Urinary bladder (tissue), 4 donors: Measurements from ENCODE around the gene RPL27A. TPM values are rescaled to one million over a fixed set of nuclear protein-coding genes. Genes with fewer than 3 reads are reported as not detected.
"Not testable (repeated sequence)": the region's sequence is repeated elsewhere in the genome, so short reads cannot be mapped to it uniquely, and the experiment has no call there.

Experiments used
- DNase-seq: peaks from one replicate; pipeline ENCODE4 v3.0.0-alpha.2; 2015; ENCODE audit errors: extremely low spot score
- H3K27ac ChIP-seq: one replicate; pipeline ENCODE4 v1.5.1; 2013; ENCODE audit warnings: low read depth, mild to moderate bottlenecking, moderate library complexity
- H3K36me3 ChIP-seq: one replicate; pipeline ENCODE4 v1.6.1; 2013; ENCODE audit warnings: mild to moderate bottlenecking, moderate library complexity; ENCODE audit not compliant: insufficient read depth
- H3K4me1 ChIP-seq: one replicate; pipeline ENCODE4 v1.6.1; 2013; ENCODE audit warnings: mild to moderate bottlenecking, moderate library complexity; ENCODE audit not compliant: insufficient read depth
- H3K4me3 ChIP-seq: one replicate; pipeline ENCODE4 v1.5.1; 2013; ENCODE audit warnings: low read depth, low read length
- WGBS: extraction: QIAGEN DNeasy Blood & Tissue Kit; methylation state at CpG from one replicate; pipeline ENCODE4 v1.1.7; 2013; 5-methylcytosine and 5-hydroxymethylcytosine counted together
- polyA plus RNA-seq: library from polyadenylated mRNA; stranded (reverse); fragments of 200-250 nt; gene quantifications from one replicate; pipeline ENCODE4 v1.2.3, GENCODE V29; 2013
- total RNA-seq: library from RNA; depleted of rRNA; stranded (reverse); fragments of >200 nt; gene quantifications from one replicate; pipeline ENCODE4 v1.2.3, GENCODE V29; 2014
- donor health status: healthy with polysubstance abuse.
- donor health status: healthy.

The RPL27A gene
- total and polyA plus RNA-seq, 2 donors, result 674 to 2,792 TPM

DNA sequence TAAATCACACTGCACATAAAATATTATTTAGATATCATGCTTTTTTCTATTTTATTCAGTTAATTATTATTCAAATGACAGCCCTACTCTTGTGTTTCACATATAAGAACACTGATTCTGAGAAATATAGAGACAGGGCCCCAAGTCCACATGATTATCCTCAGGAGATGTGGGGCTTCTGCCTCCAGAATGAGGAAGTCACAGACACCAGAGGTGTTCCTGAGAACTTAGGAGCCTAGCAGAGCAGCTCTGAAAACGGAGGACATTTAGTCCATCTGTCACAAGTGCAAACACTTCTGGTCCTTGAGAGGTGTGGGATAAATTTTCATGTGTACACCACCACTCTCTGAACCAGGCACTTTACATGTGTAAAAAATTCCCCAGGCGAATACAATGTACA lies 26.3 kb upstream of the RPL27A start:
- H3K27ac ChIP-seq, result no peak overlapping the region
- WGBS, result 84% methylated on average over 2 of the region's 2 CpGs

DNA sequence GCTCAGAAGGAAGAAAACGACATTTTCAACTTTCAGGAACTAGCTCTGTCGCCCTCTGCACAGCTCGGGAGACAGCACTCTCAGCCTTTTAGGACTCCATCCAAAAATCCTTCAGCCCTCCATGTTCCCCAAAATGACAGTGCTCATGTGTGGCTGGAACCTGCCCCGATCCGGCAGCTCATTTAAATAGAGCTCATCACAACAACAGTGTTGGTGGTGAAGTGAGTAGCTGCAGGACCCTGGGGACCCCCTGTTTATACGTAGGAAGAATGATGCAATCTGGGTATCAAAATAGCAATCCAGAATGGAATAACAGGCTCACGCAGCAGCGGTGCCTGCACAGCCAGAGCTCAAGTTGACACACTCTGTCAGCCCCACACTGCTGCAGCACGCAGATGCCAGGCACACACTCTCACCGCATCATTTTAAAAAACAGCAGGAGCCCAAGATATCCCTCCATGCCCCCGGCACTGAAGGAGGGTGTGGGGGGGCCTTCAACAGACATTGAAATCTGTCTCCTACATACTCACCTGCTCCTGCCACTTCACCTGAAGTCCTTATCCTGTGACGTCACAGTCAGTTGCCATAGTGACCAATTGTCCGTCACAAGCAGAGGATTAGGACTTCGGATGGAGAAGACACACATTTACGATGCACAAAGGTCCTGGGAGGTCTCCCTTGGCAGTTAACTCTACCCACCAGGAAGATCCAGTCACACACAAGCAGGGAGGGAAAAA lies 24.1 kb upstream of the RPL27A start:
- Histone ChIP-seq H3K4me1 (no peaks in the 10 kb centered on the region), H3K4me3 (no peak overlapping the region), H3K27ac (no peak overlapping the region), H3K36me3 (no peaks in the 10 kb centered on the region)
- DNase-seq, result no peak
- WGBS, result 54% methylated on average over 15 of the region's 15 CpGs

More for the DNA sequence above, 26.3 kb upstream of the RPL27A start:
- Histone ChIP-seq H3K4me1 (no peaks in the 10 kb centered on the region), H3K36me3 (no peaks in the 10 kb centered on the region), H3K4me3 (no peak overlapping the region)
- DNase-seq, result no peak

DNA sequence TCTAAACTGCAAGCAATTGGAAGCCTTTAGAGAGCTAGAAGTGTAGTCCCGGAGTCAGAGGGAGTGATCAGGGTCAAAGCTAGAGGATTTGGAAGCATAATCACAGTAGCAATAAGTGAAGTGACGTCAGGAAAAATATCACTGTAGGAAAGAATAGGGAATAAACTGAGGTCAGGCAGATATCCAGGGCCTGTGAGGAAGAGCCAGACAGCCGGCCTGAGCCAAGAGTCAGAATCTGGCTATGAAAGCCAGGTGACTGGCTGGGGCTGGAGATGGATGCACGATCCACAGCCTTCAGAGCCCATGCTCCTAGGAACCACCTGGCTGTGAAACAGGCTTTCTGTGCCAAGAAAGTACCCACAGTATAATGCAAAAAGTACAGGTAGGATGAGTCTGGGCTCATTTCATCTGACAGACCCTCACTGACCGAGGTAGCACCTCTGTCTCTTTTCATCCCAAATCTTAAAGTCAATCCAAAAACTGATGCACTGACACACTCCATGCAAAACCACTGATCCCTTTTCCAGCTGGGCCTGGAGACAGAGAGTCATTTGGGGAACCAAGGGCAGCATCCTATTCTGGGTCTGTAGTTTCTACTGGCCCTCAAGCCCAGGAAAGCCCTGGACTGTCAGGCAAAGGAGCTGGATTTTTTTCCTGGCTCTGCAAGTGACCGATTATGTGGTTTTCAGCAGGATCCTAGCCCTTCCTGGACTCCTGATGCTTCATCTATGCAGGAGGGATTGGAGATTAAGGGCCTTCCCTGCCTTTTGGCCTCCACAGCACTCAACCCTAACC lies 21.4 kb upstream of the RPL27A start:
- H3K4me3 ChIP-seq, result no peak overlapping the region
- H3K4me1 ChIP-seq, result no peaks in the 10 kb centered on the region
- H3K27ac ChIP-seq, result no peak overlapping the region
- 81% methylated on average over 6 of the region's 6 CpGs for WGBS
- H3K36me3 ChIP-seq, result no peaks in the 10 kb centered on the region
- DNase-seq, result no peak

DNA sequence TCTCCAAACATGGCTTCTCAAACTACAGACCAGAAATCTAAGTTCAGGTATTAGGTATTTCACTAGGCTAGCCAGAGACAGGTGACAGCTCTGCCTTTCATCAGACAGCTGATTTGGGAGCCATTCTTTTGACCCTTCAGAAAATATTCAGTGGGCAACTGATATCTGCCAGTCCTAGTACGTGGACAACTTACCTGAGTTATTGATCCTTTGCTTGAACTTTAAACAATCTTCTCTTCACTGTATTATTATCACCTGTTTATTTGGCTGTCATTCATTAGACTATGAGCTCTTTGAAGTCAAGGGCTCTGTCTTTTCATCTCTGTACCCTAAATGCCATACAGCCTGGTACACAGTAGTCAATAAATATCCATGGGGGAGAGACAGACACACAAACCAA lies 17.4 kb upstream of the RPL27A start:
- WGBS, result 90% methylated on average over 1 of the region's 1 CpG
- Histone ChIP-seq H3K4me1 (no peaks in the 10 kb centered on the region), H3K27ac (no peak overlapping the region), H3K36me3 (no peaks in the 10 kb centered on the region), H3K4me3 (no peak overlapping the region)
- DNase-seq, result no peak

DNA sequence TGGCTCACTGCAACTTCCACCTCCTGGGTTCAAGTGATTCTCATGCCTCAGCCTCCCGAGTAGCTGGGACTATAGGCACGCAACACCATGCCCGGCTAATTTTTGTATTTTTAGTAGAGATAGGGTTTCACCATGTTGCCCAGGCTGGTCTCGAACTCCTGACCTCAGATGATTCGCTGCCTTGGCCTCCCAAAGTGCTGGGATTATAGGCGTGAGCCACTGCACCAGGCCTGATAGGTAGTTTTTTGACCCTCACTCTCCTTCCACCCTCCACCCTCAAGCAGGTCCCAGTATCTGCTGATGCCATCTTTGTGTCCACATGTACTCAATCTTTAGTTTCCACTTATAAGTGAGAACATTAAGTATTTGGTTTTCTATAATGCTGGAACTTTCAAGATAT lies 12.5 kb upstream of the RPL27A start:
- not testable (repeated sequence) for H3K4me3 ChIP-seq, H3K36me3 ChIP-seq, H3K4me1 ChIP-seq, H3K27ac ChIP-seq, DNase-seq
- 96% methylated on average over 6 of the region's 6 CpGs for WGBS

DNA sequence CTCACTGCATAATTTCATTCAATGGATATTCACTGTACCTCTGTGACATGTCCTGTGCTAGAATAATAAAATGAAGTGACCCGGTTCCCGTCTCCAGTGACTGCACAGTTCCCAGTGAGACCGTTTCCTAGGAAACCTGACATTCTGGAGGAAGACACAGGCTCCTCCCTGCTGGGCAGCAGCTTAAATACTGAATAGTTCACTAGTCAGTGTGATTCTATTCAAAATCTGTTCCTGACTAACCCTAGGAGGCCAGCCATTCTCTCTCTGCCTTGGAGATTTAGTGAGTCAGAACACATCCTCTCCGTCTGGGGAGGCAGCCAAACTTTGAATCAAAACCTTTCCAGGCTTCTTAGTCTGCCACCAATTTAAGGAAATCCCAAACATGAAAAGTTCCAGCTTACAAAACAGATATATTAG lies 11.4 kb upstream of the RPL27A start:
- Histone ChIP-seq H3K36me3 (no peaks in the 10 kb centered on the region), H3K4me3 (no peak overlapping the region), H3K4me1 (no peaks in the 10 kb centered on the region), H3K27ac (peak overlapping the region; percentile 23)
- 16% methylated on average over 4 of the region's 4 CpGs for WGBS
- DNase-seq, result peak; percentile 51

DNA sequence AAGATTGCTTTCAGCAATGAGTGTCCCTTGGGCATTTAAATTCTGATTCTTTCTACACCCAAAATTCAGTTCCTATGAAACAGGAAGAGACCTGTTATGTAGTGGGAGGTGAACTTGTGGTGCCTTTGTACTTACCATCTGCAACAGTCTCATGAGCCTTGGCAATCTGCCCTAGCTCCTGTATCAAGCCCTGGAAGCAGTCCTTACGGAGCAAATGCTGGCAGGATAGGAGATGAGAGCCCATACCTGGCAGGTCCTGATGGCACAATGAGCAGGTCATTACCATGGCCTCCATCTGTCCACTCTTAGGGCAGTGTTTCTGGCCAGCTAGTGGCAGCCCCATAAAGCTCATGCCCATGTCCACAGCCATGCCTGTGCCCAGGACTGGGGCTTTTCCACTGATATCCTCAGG lies 10.9 kb upstream of the RPL27A start:
- Histone ChIP-seq H3K27ac (peak overlapping the region; percentile 27), H3K4me3 (no peak overlapping the region), H3K36me3 (no peaks in the 10 kb centered on the region), H3K4me1 (no peaks in the 10 kb centered on the region)
- DNase-seq, result no peak
- WGBS, result 0% methylated on average over 1 of the region's 1 CpG

DNA sequence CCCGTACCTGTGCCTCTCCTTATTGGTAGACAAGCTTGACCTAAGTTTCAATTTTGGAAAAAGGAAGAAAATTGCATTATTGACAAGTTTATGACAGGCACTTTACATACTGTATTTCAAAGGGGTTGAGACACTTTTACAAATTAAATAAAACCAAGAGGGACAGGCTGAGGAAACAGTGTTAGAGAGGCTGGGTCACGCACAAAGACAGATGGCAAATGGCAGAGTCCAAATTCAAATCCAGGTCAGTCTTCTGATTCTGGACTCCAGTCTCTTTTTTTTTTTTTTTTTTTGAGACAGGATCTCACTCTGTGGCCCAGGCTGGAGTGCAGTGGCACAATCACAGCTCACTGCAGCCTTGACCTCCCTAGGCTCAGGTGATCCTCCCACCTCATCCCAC lies 10.2 kb upstream of the RPL27A start:
- Histone ChIP-seq H3K27ac (no peak overlapping the region), H3K36me3 (no peaks in the 10 kb centered on the region), H3K4me3 (no peak overlapping the region), H3K4me1 (no peaks in the 10 kb centered on the region)
- DNase-seq, result no peak
- 96% methylated on average over 2 of the region's 2 CpGs for WGBS

DNA sequence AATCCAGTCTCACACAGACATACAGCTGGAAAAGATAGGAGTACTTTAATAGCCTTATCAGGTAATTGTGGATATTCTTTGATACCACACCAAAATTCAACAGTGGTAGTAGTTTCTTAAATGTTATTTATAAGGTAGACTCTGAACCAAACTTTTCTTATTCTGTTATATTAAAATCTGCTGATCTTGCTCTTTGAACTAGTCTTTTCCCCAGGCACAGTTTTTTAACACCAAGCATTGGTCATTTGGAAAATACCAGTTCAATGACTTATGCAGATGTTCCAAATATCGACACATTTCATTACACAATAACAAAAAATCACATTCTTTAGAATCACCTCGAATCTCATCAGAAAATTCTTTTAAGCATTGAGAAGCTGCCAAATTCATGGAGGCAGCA lies 7.7 kb upstream of the RPL27A start:
- Histone ChIP-seq H3K4me3 (no peak overlapping the region), H3K36me3 (no peaks in the 10 kb centered on the region), H3K27ac (no peak overlapping the region), H3K4me1 (no peaks in the 10 kb centered on the region)
- DNase-seq, result no peak
- 87% methylated on average over 2 of the region's 2 CpGs for WGBS

DNA sequence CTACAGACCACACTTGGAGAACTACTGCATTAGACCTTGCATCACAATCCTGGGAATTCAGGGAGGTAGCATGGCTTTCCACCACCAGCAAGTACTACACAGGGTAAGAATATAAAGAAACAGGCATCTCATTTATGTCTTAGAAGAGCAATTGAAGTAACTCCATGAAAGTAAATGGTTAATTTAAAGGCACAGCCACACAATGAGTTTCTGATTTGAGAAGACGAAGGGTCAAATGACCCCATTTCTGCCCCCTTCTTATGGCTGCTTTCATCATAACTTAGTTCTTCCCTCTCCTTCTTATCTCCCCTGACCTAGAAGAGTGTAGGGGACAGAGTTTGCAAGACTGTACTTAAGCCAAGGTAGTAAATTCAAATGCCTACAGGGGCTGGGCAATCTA lies 6.1 kb upstream of the RPL27A start:
- DNase-seq, result no peak
- WGBS, result 95% methylated on average over 1 of the region's 1 CpG
- Histone ChIP-seq H3K27ac (no peak overlapping the region), H3K4me1 (no peaks in the 10 kb centered on the region), H3K36me3 (no peaks in the 10 kb centered on the region), H3K4me3 (no peak overlapping the region)

DNA sequence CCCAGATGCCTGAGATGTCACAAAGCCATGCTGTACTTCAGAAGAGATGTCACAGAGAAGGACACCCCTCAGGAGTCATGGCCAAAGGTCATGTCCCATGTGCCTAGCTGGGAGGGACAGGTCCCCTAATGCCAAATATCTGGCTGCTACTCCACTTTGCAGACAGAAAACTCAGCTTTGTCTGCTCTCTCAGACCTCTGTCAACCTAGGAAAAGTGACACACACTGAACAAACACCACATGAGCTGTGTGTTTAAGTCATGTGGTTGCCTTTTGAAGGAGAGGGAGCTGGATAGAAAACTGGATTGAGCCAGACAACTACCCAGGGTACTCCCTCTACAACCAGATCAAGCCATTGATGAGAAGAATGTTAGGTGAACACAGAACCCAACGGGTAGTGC lies 3.6 kb upstream of the RPL27A start:
- Histone ChIP-seq H3K27ac (no peak overlapping the region), H3K36me3 (no peaks in the 10 kb centered on the region), H3K4me1 (no peaks in the 10 kb centered on the region), H3K4me3 (no peak overlapping the region)
- 78% methylated on average over 1 of the region's 1 CpG for WGBS
- no peak for DNase-seq

DNA sequence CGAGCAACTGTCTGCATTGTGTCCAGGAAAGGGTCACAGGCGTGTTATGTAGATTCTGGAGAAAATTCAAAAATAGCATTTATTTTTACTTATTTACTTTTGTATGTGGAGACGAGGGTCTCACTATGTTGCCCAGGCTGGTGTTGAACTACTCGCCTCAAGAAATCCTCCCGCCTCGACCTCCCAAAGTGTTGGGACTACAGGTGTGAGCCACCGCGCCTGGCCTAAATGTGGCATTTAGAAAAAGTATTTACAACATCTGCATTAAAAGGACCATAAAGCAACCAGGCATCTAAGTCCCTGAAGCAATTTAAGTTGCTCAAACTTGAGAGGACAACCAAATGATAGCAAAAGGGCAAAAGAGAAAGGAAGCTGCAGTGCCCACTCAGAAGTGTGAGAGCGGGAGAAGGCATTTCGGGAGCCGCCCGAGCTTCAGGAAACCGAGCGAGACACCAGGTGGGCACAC lies 722 bp upstream of the RPL27A start:
- H3K4me1 ChIP-seq, result no peaks in the 10 kb centered on the region
- H3K27ac ChIP-seq, result peak overlapping the region; percentile 99
- peak overlapping the region; percentile 92 for H3K4me3 ChIP-seq
- no peak for DNase-seq
- WGBS, result 27% methylated on average over 14 of the region's 14 CpGs
- no peaks in the 10 kb centered on the region for H3K36me3 ChIP-seq

DNA sequence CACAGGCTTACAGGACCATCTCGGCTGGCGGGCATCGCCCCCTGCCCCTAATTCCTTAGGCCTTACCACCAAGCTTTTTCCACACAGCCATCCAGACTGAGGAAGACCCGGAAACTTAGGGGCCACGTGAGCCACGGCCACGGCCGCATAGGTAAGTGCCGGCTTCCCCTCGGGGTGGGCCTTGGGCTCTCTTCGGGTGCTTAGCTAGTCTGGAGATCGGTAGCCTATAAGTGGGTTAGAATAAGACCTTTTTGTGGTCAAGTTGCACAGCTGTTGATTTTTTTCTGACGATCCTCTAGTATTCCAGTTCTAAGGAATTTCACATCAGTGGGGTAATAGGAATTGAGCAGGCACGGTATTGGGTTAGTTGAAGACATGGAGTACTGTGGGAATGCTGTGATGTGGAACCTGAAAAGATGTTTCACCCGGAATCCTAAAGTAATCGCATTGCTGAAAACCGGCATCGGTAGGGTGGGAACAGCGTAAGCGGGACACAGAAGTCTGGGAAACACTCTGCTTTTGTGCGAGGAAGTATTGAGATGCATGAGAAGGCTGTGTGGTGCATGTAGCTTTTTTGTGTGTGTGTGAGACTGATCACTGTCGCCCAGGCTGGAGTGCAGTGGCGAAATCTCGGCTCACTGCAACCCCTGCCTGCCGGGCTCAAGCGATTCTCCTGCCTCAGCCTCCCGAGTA lies 669 bp downstream of the RPL27A start:
- H3K4me3 ChIP-seq, result peak overlapping the region; percentile 92
- peak overlapping the region; percentile 95 for H3K27ac ChIP-seq
- 2% methylated on average over 27 of the region's 27 CpGs for WGBS
- no peaks in the 10 kb centered on the region for H3K4me1 ChIP-seq
- no peaks in the 10 kb centered on the region for H3K36me3 ChIP-seq
- DNase-seq, result no peak
